ENCODE measurements around the gene PLEKHA7. TPM values are rescaled to one million over a fixed set of nuclear protein-coding genes. Genes with fewer than 3 reads are reported as not detected.

The PLEKHA7 gene
- total and polyA plus RNA-seq, 2 experiments from 2014 or later, result 40.8 to 167 TPM

DNA sequence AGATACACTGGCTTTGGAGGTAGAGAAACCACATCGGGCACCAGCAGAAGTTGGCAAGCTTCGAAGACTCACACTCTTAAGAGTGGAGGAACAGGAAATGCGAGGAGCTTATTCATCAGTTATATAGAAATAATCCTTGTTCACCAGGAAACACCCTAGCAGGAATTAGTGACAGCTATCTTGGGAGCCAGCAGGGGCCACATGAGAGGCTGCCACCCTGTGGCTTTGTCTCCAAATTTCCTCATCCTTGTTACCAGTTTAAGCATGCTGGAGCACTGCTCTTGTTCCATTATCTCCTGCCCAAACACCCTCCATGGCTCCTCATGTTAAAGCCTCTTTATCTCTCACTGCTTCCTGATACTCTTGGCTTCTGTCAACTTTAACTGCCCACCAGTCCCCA lies 131.0 kb downstream of the PLEKHA7 start:
- peak in 1 of 2 donors; percentile 39 for DNase-seq (ENCODE audit: low read depth in 1 of 2, low spot score in 1 of 2)
- H3K27me3 ChIP-seq, result no peaks in the 10 kb centered on the region
- no peaks in the 10 kb centered on the region for H3K36me3 ChIP-seq
- peak overlapping the region; percentile 50 for H3K27ac ChIP-seq
- peaks cover 59% of the 10 kb centered on the region for H3K4me1 ChIP-seq (ENCODE audit: low read depth)
- no peaks in the 10 kb centered on the region for H3K9me3 ChIP-seq (ENCODE audit: low read depth)
- H3K4me3 ChIP-seq, result no peak overlapping the region
- TF ChIP-seq, protein P1, sequence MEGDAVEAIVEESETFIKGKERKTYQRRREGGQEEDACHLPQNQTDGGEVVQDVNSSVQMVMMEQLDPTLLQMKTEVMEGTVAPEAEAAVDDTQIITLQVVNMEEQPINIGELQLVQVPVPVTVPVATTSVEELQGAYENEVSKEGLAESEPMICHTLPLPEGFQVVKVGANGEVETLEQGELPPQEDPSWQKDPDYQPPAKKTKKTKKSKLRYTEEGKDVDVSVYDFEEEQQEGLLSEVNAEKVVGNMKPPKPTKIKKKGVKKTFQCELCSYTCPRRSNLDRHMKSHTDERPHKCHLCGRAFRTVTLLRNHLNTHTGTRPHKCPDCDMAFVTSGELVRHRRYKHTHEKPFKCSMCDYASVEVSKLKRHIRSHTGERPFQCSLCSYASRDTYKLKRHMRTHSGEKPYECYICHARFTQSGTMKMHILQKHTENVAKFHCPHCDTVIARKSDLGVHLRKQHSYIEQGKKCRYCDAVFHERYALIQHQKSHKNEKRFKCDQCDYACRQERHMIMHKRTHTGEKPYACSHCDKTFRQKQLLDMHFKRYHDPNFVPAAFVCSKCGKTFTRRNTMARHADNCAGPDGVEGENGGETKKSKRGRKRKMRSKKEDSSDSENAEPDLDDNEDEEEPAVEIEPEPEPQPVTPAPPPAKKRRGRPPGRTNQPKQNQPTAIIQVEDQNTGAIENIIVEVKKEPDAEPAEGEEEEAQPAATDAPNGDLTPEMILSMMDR (IDR thresholded peaks at IDR 0.05; ENCODE audit: low read depth, low read length), result peak; percentile 6

DNA sequence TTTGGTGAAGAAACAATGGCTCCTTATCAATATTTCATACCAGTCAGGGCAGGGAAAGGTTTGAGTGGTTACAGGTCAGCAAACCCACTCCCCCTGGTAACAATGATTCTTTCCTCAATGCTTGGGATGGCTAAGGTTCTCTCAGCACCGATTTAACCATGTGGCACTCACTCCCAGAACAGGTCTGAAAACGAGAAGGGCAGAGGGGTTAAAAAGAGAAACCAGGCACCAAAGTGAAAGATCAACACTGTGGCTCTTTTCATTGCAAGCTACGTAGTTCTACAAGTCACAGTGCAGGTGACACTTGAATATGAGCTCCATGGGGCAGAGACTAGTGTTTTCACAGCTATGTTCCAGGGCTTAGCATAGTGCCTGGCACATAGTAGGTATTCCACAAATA lies 132.4 kb downstream of the PLEKHA7 start:
- TF ChIP-seq, protein P1 (IDR thresholded peaks at IDR 0.05; ENCODE audit: low read depth, low read length), result no peak
- H3K27ac ChIP-seq, result peak overlapping the region; percentile 85
- no peaks in the 10 kb centered on the region for H3K9me3 ChIP-seq (ENCODE audit: low read depth)
- no peak for DNase-seq (ENCODE audit: low read depth in 1 of 2, low spot score in 1 of 2)
- no peak overlapping the region for H3K4me3 ChIP-seq
- peaks cover 74% of the 10 kb centered on the region for H3K4me1 ChIP-seq (ENCODE audit: low read depth)
- H3K27me3 ChIP-seq, result no peaks in the 10 kb centered on the region
- H3K36me3 ChIP-seq, result no peaks in the 10 kb centered on the region

- Histone ChIP-seq H3K27me3 (no peaks in the 10 kb centered on the region), H3K4me3 (no peak overlapping the region), H3K36me3 (no peaks in the 10 kb centered on the region), H3K4me1 (ENCODE audit: low read depth) (peaks cover 79% of the 10 kb centered on the region), H3K9me3 (ENCODE audit: low read depth) (no peaks in the 10 kb centered on the region), H3K27ac (peak overlapping the region; percentile 85)
- DNase-seq (ENCODE audit: low read depth in 1 of 2, low spot score in 1 of 2), result peak; percentile 52 to 69
- TF ChIP-seq, protein P1 (IDR thresholded peaks at IDR 0.05; ENCODE audit: low read depth, low read length), result peak; percentile 61
Observed at GRCh38 chr11:16881074-16881709, 133.0 kb downstream of the PLEKHA7 start.

- Histone ChIP-seq H3K4me1 (ENCODE audit: low read depth) (peaks cover 88% of the 10 kb centered on the region), H3K4me3 (no peak overlapping the region), H3K36me3 (no peaks in the 10 kb centered on the region), H3K27me3 (no peaks in the 10 kb centered on the region), H3K27ac (peak overlapping the region; percentile 85), H3K9me3 (ENCODE audit: low read depth) (no peaks in the 10 kb centered on the region)
- peak in 1 of 2 donors; percentile 49 for DNase-seq (ENCODE audit: low read depth in 1 of 2, low spot score in 1 of 2)
- TF ChIP-seq, protein P1 (IDR thresholded peaks at IDR 0.05; ENCODE audit: low read depth, low read length), result no peak
Observed at GRCh38 chr11:16880184-16880801, 133.9 kb downstream of the PLEKHA7 start.

DNA sequence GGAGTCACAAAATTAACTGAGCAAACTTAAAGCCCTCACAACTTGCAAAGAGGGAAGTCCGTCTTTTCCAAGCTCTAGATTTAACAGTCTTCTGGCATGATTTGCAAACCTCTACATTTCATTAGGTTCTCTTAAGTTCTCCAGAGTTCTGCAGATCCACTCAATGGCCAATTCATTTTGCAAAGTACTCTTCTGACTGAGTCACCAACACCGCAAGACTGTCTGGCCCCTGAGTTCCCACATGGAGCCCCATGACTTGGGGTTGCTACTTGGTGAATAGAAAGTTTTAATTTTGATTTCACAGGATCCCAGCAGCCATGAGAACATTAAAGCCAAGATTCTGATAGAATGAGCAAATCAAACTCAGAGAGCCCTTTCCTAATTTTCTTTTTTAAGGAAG lies 134.5 kb downstream of the PLEKHA7 start:
- no peaks in the 10 kb centered on the region for H3K27me3 ChIP-seq
- H3K9me3 ChIP-seq (ENCODE audit: low read depth), result no peaks in the 10 kb centered on the region
- TF ChIP-seq, protein P1 (IDR thresholded peaks at IDR 0.05; ENCODE audit: low read depth, low read length), result no peak
- no peaks in the 10 kb centered on the region for H3K36me3 ChIP-seq
- peak overlapping the region; percentile 85 for H3K27ac ChIP-seq
- H3K4me3 ChIP-seq, result no peak overlapping the region
- DNase-seq (ENCODE audit: low read depth in 1 of 2, low spot score in 1 of 2), result no peak
- H3K4me1 ChIP-seq (ENCODE audit: low read depth), result peaks cover 94% of the 10 kb centered on the region

Data from cardiac muscle cell (in vitro differentiated cells and primary cell).